Natural killer cell (primary cell): ENCODE results near the gene IQCF6. TPM values are rescaled to one million over a fixed set of nuclear protein-coding genes. Genes with fewer than 3 reads are reported as not detected.

Experiments
- ATAC-seq, 3 donors: fragments of 150-1000 bp in 2 of 3; fragments of 200-7000 bp in 1 of 3; cut with Tn5 transposase; 1 replicate in 1 of 3; 2 replicates in 2 of 3; pipeline ENCODE4 v1.10.0; 2021; ENCODE audit warnings: mild to moderate bottlenecking in 2 of 3, moderate library complexity in 2 of 3
- DNase-seq, 2 donors: peaks; one replicate each; pipeline versions ENCODE4 v3.0.0 to v3.0.0-alpha.2; 2013 to 2021; ENCODE audit warnings: mixed read lengths in 1 of 2
- H3K27ac ChIP-seq: one replicate; pipeline ENCODE4 v1.5.1; 2013; ENCODE audit warnings: mild to moderate bottlenecking, low read length
- H3K27me3 ChIP-seq: one replicate; pipeline ENCODE4 v1.6.1; 2013; ENCODE audit warnings: low read length; ENCODE audit not compliant: control insufficient read depth, insufficient read depth
- H3K36me3 ChIP-seq: one replicate; pipeline ENCODE4 v1.6.1; 2013; ENCODE audit warnings: low read length; ENCODE audit not compliant: control insufficient read depth, insufficient read depth
- H3K4me1 ChIP-seq: one replicate; pipeline ENCODE4 v1.6.1; 2013; ENCODE audit warnings: low read length; ENCODE audit not compliant: control insufficient read depth, insufficient read depth
- H3K4me3 ChIP-seq: one replicate; pipeline ENCODE4 v1.5.1; 2013; ENCODE audit warnings: low read length
- H3K9me3 ChIP-seq: one replicate; pipeline ENCODE4 v1.6.1; 2013; ENCODE audit warnings: low read length; ENCODE audit not compliant: control insufficient read depth, insufficient read depth
- H3K27ac Mint-ChIP-seq, 2 donors: one replicate each; pipeline ENCODE4 v1.8.0; 2022; ENCODE audit warnings: mild to moderate bottlenecking in 2 of 2, mixed read lengths in 2 of 2, moderate library complexity in 1 of 2
- H3K27me3 Mint-ChIP-seq, 2 donors: one replicate each; pipeline ENCODE4 v1.8.0; 2022; ENCODE audit warnings: low read depth in 2 of 2, mixed read lengths in 2 of 2
- H3K36me3 Mint-ChIP-seq: one replicate; pipeline ENCODE4 v1.8.0; 2022; ENCODE audit warnings: mixed read lengths
- H3K4me1 Mint-ChIP-seq, 2 donors: one replicate each; pipeline ENCODE4 v1.8.0; 2022; ENCODE audit warnings: mixed read lengths in 2 of 2
- H3K4me3 Mint-ChIP-seq: one replicate; pipeline ENCODE4 v1.8.0; 2022; ENCODE audit warnings: mild to moderate bottlenecking, moderate library complexity, mixed read lengths
- H3K9me3 Mint-ChIP-seq, 2 donors: one replicate each; pipeline ENCODE4 v1.8.0; 2022; ENCODE audit warnings: mixed read lengths in 2 of 2
- CTCF ChIP-seq: fragments of 200-600 bp; IDR thresholded peaks from one replicate; pipeline ENCODE4 v1.8.0; 2022; ENCODE audit warnings: antibody characterized with exemption
- intact Hi-C: fragments of 100-400 bp; cut with micrococcal nuclease; formaldehyde crosslinking; loops from one replicate; pipeline ENCODE4 v1.14.2; 2022
- total RNA-seq, 4 donors: library from RNA; stranded (reverse); fragments of 120-200 nt in 1 of 4; gene quantifications; one replicate each; pipeline versions ENCODE4 v1.2.3 to v1.2.4, GENCODE V29; 2013 to 2022

IQCF6 gene
- total RNA-seq, 3 donors from 2014 or later (not counting 1 experiment from before 2014, with no cell fraction given), result not detected

- H3K27me3 Mint-ChIP-seq, result peaks cover 11% of the 10 kb centered on the region in 2 donors
- no peak overlapping the region for H3K4me3 Mint-ChIP-seq
- peaks cover 0 to 3% of the 10 kb centered on the region in 2 donors for H3K4me1 Mint-ChIP-seq
- Histone ChIP-seq H3K4me3 (no peak overlapping the region), H3K27ac (no peak overlapping the region), H3K36me3 (no peaks in the 10 kb centered on the region), H3K4me1 (no peaks in the 10 kb centered on the region), H3K9me3 (no peaks in the 10 kb centered on the region), H3K27me3 (no peaks in the 10 kb centered on the region)
- no peaks in the 10 kb centered on the region for H3K9me3 Mint-ChIP-seq
- no peaks in the 10 kb centered on the region for H3K36me3 Mint-ChIP-seq
- intact Hi-C loops, result no loop called here
- DNase-seq (no peak), ATAC-seq (no peak)
- no peak for TF ChIP-seq CTCF
- no peak overlapping the region for H3K27ac Mint-ChIP-seq
These were observed 49.9 kb downstream of the IQCF6 start for GRCh38 chr3:51729042-51729633.

Other genes with a start within 250 kb of the IQCF6 start
- 10 to 100 TPM; 49.7 to 59.1 (median 57.9) TPM for gene RAD54L2, start 240.5 kb downstream of the IQCF6 start, total RNA-seq
- gene TEX264, start 108.0 kb downstream of the IQCF6 start, total RNA-seq, result 10 to 100 TPM; 41.1 to 46.8 (median 45.4) TPM
- gene GRM2, start 72.2 kb downstream of the IQCF6 start, total RNA-seq, result 1 to 10 TPM; 5.6 to 8.0 (median 7.4) TPM
- not detected for gene IQCF2, start 82.4 kb upstream of the IQCF6 start, total RNA-seq
- not detected for gene IQCF5, start 96.4 kb upstream of the IQCF6 start, total RNA-seq
- not detected for gene IQCF1, start 124.1 kb upstream of the IQCF6 start, total RNA-seq
- 10 to 100 TPM; 11.2 to 13.0 (median 12.7) TPM for gene RRP9, start 162.7 kb upstream of the IQCF6 start, total RNA-seq
- 1 to 10 TPM; 4.6 to 7.4 (median 5.6) TPM for gene PARP3, start 163.1 kb upstream of the IQCF6 start, total RNA-seq
- not detected for gene GPR62, start 176.1 kb upstream of the IQCF6 start, total RNA-seq
- gene PCBP4, start 188.2 kb upstream of the IQCF6 start, total RNA-seq, result 10 to 100 TPM; 15.0 to 24.7 (median 18.4) TPM
- gene ABHD14B, start 194.8 kb upstream of the IQCF6 start, total RNA-seq, result 10 to 100 TPM; 32.8 to 42.2 (median 34.2) TPM
- gene ABHD14A, start 195.8 kb upstream of the IQCF6 start, total RNA-seq, result 10 to 100 TPM; 12.0 to 14.7 (median 13.4) TPM
- gene ACY1, start 204.3 kb upstream of the IQCF6 start, total RNA-seq, result 10 to 100 TPM in 2 of 3 donors, 1 to 10 TPM in 1; 8.4 to 19.5 (median 13.8) TPM
- gene RPL29, start 216.7 kb upstream of the IQCF6 start, total RNA-seq, result 100 to 1,000 TPM; 486 to 819 (median 797) TPM